WI38 (cell line): ENCODE data around the gene HIF3A.

Experiments
- H3K4me3 ChIP-seq: 2 replicates; pipeline ENCODE4 v1.5.1; 2011; ENCODE audit warnings: low read depth, mild to moderate bottlenecking, control low read depth, low read length
- TF ChIP-seq, protein P1 (sequence below): IDR thresholded peaks from 2 replicates; pipeline ENCODE4 v1.5.1; 2012; ENCODE audit warnings: low read depth, mild to moderate bottlenecking, control low read depth, low read length

The HIF3A gene

DNA sequence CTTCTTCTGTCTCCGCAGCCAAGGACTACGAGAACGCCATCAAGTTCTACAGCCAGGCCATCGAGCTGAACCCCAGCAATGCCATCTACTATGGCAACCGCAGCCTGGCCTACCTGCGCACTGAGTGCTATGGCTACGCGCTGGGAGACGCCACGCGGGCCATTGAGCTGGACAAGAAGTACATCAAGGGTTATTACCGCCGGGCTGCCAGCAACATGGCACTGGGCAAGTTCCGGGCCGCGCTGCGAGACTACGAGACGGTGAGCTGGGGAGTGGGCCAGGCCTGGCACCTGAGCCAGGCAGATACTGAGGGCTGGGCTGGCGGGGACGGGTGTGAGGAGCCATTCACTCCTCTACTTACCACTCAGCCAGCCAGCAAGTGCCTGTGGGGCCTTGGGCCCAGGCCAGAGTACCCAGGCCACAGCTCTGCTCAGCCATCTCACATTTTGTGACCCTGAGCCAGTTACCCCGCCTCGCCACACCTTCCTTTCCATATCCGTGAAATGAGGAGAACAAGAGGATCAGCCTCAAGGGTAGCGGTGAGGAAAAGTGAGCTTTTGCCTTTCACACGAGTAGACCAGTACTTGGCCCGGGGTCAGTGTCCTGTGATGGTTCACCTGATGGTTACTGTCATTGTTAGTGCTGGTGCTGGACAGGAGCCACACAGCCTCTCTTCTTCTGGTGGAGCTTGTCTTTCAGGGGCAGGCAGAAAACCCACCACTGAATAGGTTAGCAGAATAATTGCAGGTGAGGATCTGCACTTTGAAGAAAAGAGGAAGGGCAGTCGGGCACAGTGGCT is 57.1 kb downstream of the HIF3A start:
- TF ChIP-seq, protein P1, sequence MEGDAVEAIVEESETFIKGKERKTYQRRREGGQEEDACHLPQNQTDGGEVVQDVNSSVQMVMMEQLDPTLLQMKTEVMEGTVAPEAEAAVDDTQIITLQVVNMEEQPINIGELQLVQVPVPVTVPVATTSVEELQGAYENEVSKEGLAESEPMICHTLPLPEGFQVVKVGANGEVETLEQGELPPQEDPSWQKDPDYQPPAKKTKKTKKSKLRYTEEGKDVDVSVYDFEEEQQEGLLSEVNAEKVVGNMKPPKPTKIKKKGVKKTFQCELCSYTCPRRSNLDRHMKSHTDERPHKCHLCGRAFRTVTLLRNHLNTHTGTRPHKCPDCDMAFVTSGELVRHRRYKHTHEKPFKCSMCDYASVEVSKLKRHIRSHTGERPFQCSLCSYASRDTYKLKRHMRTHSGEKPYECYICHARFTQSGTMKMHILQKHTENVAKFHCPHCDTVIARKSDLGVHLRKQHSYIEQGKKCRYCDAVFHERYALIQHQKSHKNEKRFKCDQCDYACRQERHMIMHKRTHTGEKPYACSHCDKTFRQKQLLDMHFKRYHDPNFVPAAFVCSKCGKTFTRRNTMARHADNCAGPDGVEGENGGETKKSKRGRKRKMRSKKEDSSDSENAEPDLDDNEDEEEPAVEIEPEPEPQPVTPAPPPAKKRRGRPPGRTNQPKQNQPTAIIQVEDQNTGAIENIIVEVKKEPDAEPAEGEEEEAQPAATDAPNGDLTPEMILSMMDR = no peak
- no peak overlapping the region for H3K4me3 ChIP-seq

GRCh38 chr19:46355234-46356148 is 58.6 kb downstream of the HIF3A start:
- TF ChIP-seq, protein P1 = no peak
- H3K4me3 ChIP-seq = no peak overlapping the region

GRCh38 chr19:46356149-46357055 is 59.6 kb downstream of the HIF3A start:
- H3K4me3 ChIP-seq = no peak overlapping the region
- TF ChIP-seq, protein P1 = no peak

DNA sequence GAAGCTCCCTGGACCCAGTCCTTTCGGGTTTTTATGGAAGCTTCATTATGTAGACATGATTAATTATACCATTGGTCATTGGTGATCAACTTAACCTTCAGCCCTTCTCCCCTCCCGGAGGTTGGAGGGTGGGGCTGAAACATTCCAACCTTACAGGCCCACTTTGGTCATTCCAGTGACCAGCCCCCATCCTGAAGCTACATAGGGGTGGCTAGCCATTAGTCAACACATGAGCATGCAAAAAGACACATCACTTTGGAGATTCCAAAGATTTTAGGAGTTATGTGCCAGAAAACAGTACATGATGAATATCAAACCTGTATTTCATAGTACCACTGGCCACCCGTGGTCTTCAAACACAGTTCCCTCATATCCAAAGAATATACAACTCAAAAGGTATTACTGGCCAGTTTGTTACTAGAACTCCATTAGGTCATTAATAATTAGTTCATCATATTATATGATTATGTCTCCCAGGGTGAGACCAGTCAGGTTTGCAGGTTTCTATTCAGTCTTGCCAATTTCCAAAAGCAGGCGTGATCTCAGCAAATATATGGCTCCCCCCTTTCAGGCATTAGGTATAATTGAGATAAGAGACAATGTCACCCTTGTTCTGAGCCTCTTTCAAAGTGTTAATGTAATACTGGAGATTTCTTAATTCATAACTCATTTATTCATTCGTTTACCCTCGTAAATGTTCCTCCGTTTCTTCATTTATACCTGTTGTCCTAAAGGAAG is 61.2 kb downstream of the HIF3A start:
- TF ChIP-seq, protein P1 = no peak
- H3K4me3 ChIP-seq = no peak overlapping the region

GRCh38 chr19:46361915-46362314 is 65.1 kb downstream of the HIF3A start:
- TF ChIP-seq, protein P1 = no peak

GRCh38 chr19:46364359-46364758 is 67.5 kb downstream of the HIF3A start:
- TF ChIP-seq, protein P1 = no peak
- H3K4me3 ChIP-seq = no peak overlapping the region

More at GRCh38 chr19:46361915-46362314, 65.1 kb downstream of the HIF3A start:
- H3K4me3 ChIP-seq = no peak overlapping the region
